HL-60 (cell line): ENCODE measurements around the gene APEH.
A peak's percentile ranks its signal among the peaks of the same experiment; 100 is the strongest.

Source experiments
- DNase-seq, 2 experiments: peaks; one replicate each; pipeline ENCODE4 v3.0.0-alpha.2; 2010 to 2020; ENCODE audit warnings: low read depth in 1 of 2, low spot score in 1 of 2
- H3K27ac ChIP-seq: fragments of 250-450 bp; sonication (Bioruptor Pico); replicated peaks from 2 replicates; pipeline ENCODE4 v1.5.1; 2020; ENCODE audit warnings: mild to moderate bottlenecking, moderate library complexity
- H3K27me3 ChIP-seq: fragments of 250-450 bp; sonication (Bioruptor Pico); 2 replicates; pipeline ENCODE4 v1.5.1; 2021; ENCODE audit warnings: mild to moderate bottlenecking, moderate library complexity; ENCODE audit not compliant: insufficient read depth, poor library complexity, severe bottlenecking
- H3K4me3 ChIP-seq: replicated peaks from 2 replicates; pipeline ENCODE4 v1.5.1; 2011; ENCODE audit warnings: mild to moderate bottlenecking, control low read depth, low read length; ENCODE audit not compliant: insufficient read depth
- GABPA ChIP-seq: IDR thresholded peaks from 2 replicates; pipeline ENCODE4 v1.6.1; 2012; ENCODE audit warnings: low read depth
- POLR2AphosphoS5 ChIP-seq: IDR thresholded peaks from 2 replicates; pipeline ENCODE4 v1.6.1; 2012; ENCODE audit warnings: low read depth
- REST ChIP-seq: IDR thresholded peaks from 2 replicates; pipeline ENCODE4 v1.6.1; 2012; ENCODE audit warnings: low read depth; ENCODE audit not compliant: insufficient replicate concordance
- SPI1 ChIP-seq: IDR thresholded peaks from 2 replicates; pipeline ENCODE4 v1.6.1; 2012; ENCODE audit warnings: low read depth, mild to moderate bottlenecking, borderline replicate concordance
- TF ChIP-seq, protein P1 (sequence below): IDR thresholded peaks from one replicate; pipeline ENCODE4 v1.5.1; 2011; ENCODE audit warnings: low read length, control low read depth, inconsistent platforms; ENCODE audit not compliant: insufficient read depth

The APEH gene

GRCh38 chr3:49680493-49681231, 6.5 kb downstream of the APEH start:
- Histone ChIP-seq H3K27ac (no peak overlapping the region), H3K4me3 (no peak overlapping the region), H3K27me3 (no peaks in the 10 kb centered on the region)
- 0 out of 2 replicates have a peak, but pooled peaks have one; percentile 1 for TF ChIP-seq POLR2AphosphoS5
- TF ChIP-seq REST: no peak
- DNase-seq: no peak

- TF ChIP-seq SPI1 (no peak), POLR2AphosphoS5 (no peak), GABPA (no peak), REST (no peak)
- TF ChIP-seq, protein P1, sequence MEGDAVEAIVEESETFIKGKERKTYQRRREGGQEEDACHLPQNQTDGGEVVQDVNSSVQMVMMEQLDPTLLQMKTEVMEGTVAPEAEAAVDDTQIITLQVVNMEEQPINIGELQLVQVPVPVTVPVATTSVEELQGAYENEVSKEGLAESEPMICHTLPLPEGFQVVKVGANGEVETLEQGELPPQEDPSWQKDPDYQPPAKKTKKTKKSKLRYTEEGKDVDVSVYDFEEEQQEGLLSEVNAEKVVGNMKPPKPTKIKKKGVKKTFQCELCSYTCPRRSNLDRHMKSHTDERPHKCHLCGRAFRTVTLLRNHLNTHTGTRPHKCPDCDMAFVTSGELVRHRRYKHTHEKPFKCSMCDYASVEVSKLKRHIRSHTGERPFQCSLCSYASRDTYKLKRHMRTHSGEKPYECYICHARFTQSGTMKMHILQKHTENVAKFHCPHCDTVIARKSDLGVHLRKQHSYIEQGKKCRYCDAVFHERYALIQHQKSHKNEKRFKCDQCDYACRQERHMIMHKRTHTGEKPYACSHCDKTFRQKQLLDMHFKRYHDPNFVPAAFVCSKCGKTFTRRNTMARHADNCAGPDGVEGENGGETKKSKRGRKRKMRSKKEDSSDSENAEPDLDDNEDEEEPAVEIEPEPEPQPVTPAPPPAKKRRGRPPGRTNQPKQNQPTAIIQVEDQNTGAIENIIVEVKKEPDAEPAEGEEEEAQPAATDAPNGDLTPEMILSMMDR: no peak
- no peak for DNase-seq
- Histone ChIP-seq H3K4me3 (no peak overlapping the region), H3K27ac (no peak overlapping the region), H3K27me3 (no peaks in the 10 kb centered on the region)
Observed at GRCh38 chr3:49681232-49681522, 7.0 kb downstream of the APEH start.

- DNase-seq: no peak
- TF ChIP-seq REST (no peak), POLR2AphosphoS5 (no peak), SPI1 (no peak), GABPA (no peak)
- TF ChIP-seq, protein P1: no peak
- no peaks in the 10 kb centered on the region for H3K27me3 ChIP-seq
- no peak overlapping the region for H3K27ac ChIP-seq
- no peak overlapping the region for H3K4me3 ChIP-seq
Observed at GRCh38 chr3:49681543-49681942, 7.4 kb downstream of the APEH start.
